Fibroblast of lung (primary cell): ENCODE measurements around the gene CRPPA. TPM values are rescaled to one million over a fixed set of nuclear protein-coding genes. Genes with fewer than 3 reads are reported as not detected.
A peak's percentile ranks its signal among the peaks of the same experiment; 100 is the strongest.

Experiments
- DNase-seq, 2 donors: peaks; one replicate each; pipeline versions ENCODE4 v3.0.0 to v3.0.0-alpha.2; 2010; ENCODE audit warnings: low read depth in 2 of 2
- H2AFZ ChIP-seq: 2 replicates; pipeline ENCODE4 v1.5.1; 2012; ENCODE audit warnings: low read length, control low read depth, inconsistent platforms
- H3K27ac ChIP-seq: 2 replicates; pipeline ENCODE4 v1.5.1; 2011; ENCODE audit warnings: low read length, control low read depth; ENCODE audit not compliant: insufficient read depth
- H3K27me3 ChIP-seq: 2 replicates; pipeline ENCODE4 v1.5.1; 2011; ENCODE audit warnings: mild to moderate bottlenecking, low read length; ENCODE audit not compliant: control insufficient read depth, insufficient read depth
- H3K36me3 ChIP-seq: 2 replicates; pipeline ENCODE4 v1.5.1; 2011; ENCODE audit warnings: low read length; ENCODE audit not compliant: control insufficient read depth, insufficient read depth
- H3K4me1 ChIP-seq: 2 replicates; pipeline ENCODE4 v1.5.1; 2011; ENCODE audit warnings: low read length; ENCODE audit not compliant: control insufficient read depth, insufficient read depth; ENCODE audit errors: extremely low read depth
- H3K4me2 ChIP-seq: 2 replicates; pipeline ENCODE4 v1.5.1; 2011; ENCODE audit warnings: low read length, control low read depth; ENCODE audit not compliant: insufficient read depth; ENCODE audit errors: extremely low read depth
- H3K4me3 ChIP-seq, 4 experiments: fragments of 200-600 bp in 1 of 4; sonication (generic) in 1 of 4; replicated peaks in 1 of 4; 2 replicates each; pipeline ENCODE4 v1.5.1; 2011 to 2016; ENCODE audit warnings: low read length in 4 of 4, low read depth in 3 of 4, mild to moderate bottlenecking in 3 of 4, control low read depth in 2 of 4, inconsistent platforms in 1 of 4, mixed read lengths in 1 of 4; ENCODE audit not compliant: insufficient read depth in 1 of 4; ENCODE audit errors: control extremely low read depth in 1 of 4
- H3K79me2 ChIP-seq: 2 replicates; pipeline ENCODE4 v1.5.1; 2012; ENCODE audit warnings: mild to moderate bottlenecking, low read length, inconsistent platforms; ENCODE audit not compliant: control insufficient read depth, insufficient read depth
- H3K9ac ChIP-seq: 2 replicates; pipeline ENCODE4 v1.5.1; 2011; ENCODE audit warnings: mild to moderate bottlenecking, low read length, control low read depth; ENCODE audit not compliant: insufficient read depth
- H3K9me3 ChIP-seq: 2 replicates; pipeline ENCODE4 v1.5.1; 2012; ENCODE audit warnings: low read depth, low read length; ENCODE audit not compliant: control insufficient read depth, insufficient read depth
- H4K20me1 ChIP-seq: 2 replicates; pipeline ENCODE4 v1.5.1; 2011; ENCODE audit warnings: low read length; ENCODE audit not compliant: control insufficient read depth, insufficient read depth; ENCODE audit errors: extremely low read depth
- CTCF ChIP-seq, 2 donors: IDR thresholded peaks in 1 of 2; conservative IDR thresholded peaks in 1 of 2; 1 replicate in 1 of 2; 2 replicates in 1 of 2; pipeline ENCODE4 v1.5.1; 2011 to 2012; ENCODE audit warnings: low read length in 2 of 2, control low read depth in 1 of 2, inconsistent platforms in 1 of 2, low read depth in 1 of 2, mild to moderate bottlenecking in 1 of 2
- EZH2 ChIP-seq: IDR thresholded peaks from 2 replicates; pipeline ENCODE4 v1.5.1; 2012; ENCODE audit warnings: low read length, control low read depth, mild to moderate bottlenecking; ENCODE audit errors: missing control alignments
- polyA plus RNA-seq, 2 donors: library from polyadenylated mRNA; depleted of rRNA in 1 of 2; stranded (reverse) in 1 of 2; unstranded in 1 of 2; fragments of >200 nt; gene quantifications; 2 replicates each; pipeline ENCODE4 v1.2.1, GENCODE V29; 2011 to 2012; ENCODE audit warnings: missing spikeins in 1 of 2
- total RNA-seq: library from RNA; depleted of rRNA; stranded (reverse); fragments of >200 nt; gene quantifications from 2 replicates; pipeline ENCODE4 v1.2.1, GENCODE V29; 2014

The CRPPA gene
- total and polyA plus RNA-seq, 2 donors (not counting 1 experiment from before 2014, with no cell fraction given), result 1.0 to 1.5 TPM

GRCh38 chr7:16417906-16418305 lies 3.4 kb downstream of the CRPPA start:
- no peak for TF ChIP-seq EZH2
- no peak for TF ChIP-seq CTCF (conservative IDR thresholded peaks at IDR 0.05 in 1 of 2, IDR thresholded peaks at IDR 0.05 in 1 of 2; ENCODE audit: low read depth in 1 of 2, low read length in 2 of 2)
- Histone ChIP-seq H2AFZ (no peak overlapping the region), H3K4me3 (no peak overlapping the region), H3K9me3 (no peaks in the 10 kb centered on the region), H3K4me2 (no peak overlapping the region), H4K20me1 (no peaks in the 10 kb centered on the region), H3K36me3 (no peaks in the 10 kb centered on the region), H3K79me2 (no peaks in the 10 kb centered on the region), H3K27ac (no peak overlapping the region), H3K27me3 (no peaks in the 10 kb centered on the region), H3K4me1 (peaks cover 9% of the 10 kb centered on the region), H3K9ac (no peak overlapping the region)
- no peak for DNase-seq

- H3K27me3 ChIP-seq, result no peaks in the 10 kb centered on the region
- H3K36me3 ChIP-seq, result no peaks in the 10 kb centered on the region
- peaks cover 5% of the 10 kb centered on the region for H3K4me1 ChIP-seq
- H3K9me3 ChIP-seq, result no peaks in the 10 kb centered on the region
- no peaks in the 10 kb centered on the region for H3K79me2 ChIP-seq
- no peak overlapping the region for H3K4me3 ChIP-seq
- no peak overlapping the region for H3K9ac ChIP-seq
- peak; percentile 58 to 85 for DNase-seq
- no peak overlapping the region for H2AFZ ChIP-seq
- H4K20me1 ChIP-seq, result no peaks in the 10 kb centered on the region
- no peak overlapping the region for H3K4me2 ChIP-seq
- no peak for TF ChIP-seq CTCF (conservative IDR thresholded peaks at IDR 0.05 in 1 of 2, IDR thresholded peaks at IDR 0.05 in 1 of 2; ENCODE audit: low read depth in 1 of 2, low read length in 2 of 2)
- no peak for TF ChIP-seq EZH2
- H3K27ac ChIP-seq, result no peak overlapping the region
These were observed 4.8 kb downstream of the CRPPA start for GRCh38 chr7:16416289-16417282.

GRCh38 chr7:16412274-16413254 lies 8.8 kb downstream of the CRPPA start:
- Histone ChIP-seq H3K27ac (no peak overlapping the region), H3K79me2 (no peaks in the 10 kb centered on the region), H3K4me2 (no peak overlapping the region), H3K36me3 (no peaks in the 10 kb centered on the region), H3K27me3 (no peaks in the 10 kb centered on the region), H3K4me1 (peaks cover 3% of the 10 kb centered on the region), H4K20me1 (no peaks in the 10 kb centered on the region), H3K4me3 (no peak overlapping the region), H3K9ac (no peak overlapping the region), H2AFZ (no peak overlapping the region), H3K9me3 (no peaks in the 10 kb centered on the region)
- no peak for DNase-seq
- TF ChIP-seq EZH2 (no peak), CTCF (conservative IDR thresholded peaks at IDR 0.05 in 1 of 2, IDR thresholded peaks at IDR 0.05 in 1 of 2; ENCODE audit: low read depth in 1 of 2, low read length in 2 of 2) (no peak)
